Stimulated activated CD8-positive, alpha-beta memory T cell treated with anti-CD3 and anti-CD28 coated beads, Interleukin-4, amount 100 ng/mL, for 4 hours (primary cell): Measurements from ENCODE around the gene TEKT5.
"Not testable (repeated sequence)": the region's sequence is repeated elsewhere in the genome, so short reads cannot be mapped to it uniquely, and the experiment has no call there.

ENCODE experiments used
- DNase-seq, 2 donors: peaks; one replicate each; pipeline ENCODE4 v3.0.0-alpha.2; 2020; ENCODE audit warnings: low read depth in 2 of 2, low spot score in 1 of 2

TEKT5 gene

GRCh38 chr16:10635365-10636021, 59.2 kb downstream of the TEKT5 start:
- no peak for DNase-seq

GRCh38 chr16:10633429-10633828, 61.3 kb downstream of the TEKT5 start:
- not testable (repeated sequence) for DNase-seq

DNA sequence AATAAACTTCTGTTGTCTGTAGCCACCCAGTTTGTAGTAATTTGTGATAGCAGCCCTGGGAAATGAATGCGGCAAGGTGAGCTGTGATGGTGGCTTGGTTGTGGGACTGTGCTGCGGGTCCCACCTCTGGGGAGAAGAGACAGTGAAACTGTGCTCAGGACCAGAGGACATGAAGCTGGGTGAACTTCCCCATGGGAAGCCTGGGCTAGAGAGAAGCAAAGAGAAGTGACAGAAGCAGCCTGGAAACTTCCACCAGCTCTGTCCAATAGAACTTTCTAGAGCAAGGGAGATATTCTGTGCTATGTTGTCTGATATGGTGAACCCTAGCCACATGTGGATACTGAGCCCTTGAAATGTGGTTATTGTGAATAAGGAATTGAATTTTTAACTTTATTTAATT, 62.8 kb downstream of the TEKT5 start:
- no peak for DNase-seq

GRCh38 chr16:10629592-10629963, 65.2 kb downstream of the TEKT5 start:
- no peak for DNase-seq

DNA sequence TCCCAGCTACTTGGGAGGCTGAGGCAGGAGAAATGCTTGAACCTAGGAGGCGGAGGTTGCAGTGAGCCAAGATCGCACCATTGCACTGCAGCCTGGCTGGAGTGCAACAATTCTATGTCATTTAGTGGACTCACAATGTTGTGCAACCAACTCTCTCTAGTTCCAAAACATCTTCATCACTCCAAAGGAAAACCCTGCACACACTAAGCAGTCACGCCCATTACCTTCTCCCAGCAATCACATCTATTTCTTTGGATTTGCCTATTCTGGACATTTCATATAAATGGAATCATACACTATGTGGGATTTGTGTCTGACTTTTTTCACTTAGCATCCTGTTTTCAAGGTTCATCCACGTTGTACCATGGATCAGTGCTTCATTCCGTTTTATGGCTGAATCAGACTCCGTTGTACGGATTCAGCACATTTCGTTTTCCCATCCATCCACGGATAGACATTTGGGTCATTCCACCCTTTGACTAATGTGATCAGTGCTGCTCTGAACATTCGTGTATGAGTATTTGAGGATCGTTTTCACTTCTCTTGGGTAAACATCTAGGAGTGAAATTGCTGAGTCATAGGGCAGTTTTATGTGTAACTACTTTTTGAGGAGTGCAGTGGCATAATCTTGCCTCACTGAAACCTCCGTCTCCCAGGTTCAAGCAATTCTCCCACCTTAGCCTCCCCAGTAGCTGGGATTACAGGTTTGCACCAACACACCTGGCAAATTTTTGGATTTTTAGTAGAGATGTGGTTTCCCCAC, 69.0 kb downstream of the TEKT5 start:
- no peak for DNase-seq

DNA sequence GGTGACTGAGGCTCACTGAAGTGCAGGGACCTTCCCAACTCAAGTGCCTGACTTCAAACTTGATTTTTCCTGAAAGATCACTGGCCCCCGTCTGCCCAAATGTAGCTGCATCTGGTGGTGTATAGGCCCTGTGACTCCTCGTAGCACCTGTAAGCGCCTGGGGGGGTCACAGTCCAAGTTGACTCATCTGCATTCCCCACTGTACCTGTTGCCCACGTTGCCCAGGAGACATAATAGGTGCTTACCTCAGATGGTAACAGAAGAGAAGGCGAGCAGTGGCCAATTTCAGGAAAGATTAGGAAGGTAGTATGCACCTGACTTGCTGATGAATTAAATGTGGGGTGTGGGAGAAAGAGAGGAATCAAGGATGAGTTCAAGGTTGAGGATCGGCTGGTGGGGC, 70.2 kb downstream of the TEKT5 start:
- DNase-seq, result no peak

- DNase-seq, result no peak
These were observed 71.7 kb downstream of the TEKT5 start for GRCh38 chr16:10623059-10623458.

DNA sequence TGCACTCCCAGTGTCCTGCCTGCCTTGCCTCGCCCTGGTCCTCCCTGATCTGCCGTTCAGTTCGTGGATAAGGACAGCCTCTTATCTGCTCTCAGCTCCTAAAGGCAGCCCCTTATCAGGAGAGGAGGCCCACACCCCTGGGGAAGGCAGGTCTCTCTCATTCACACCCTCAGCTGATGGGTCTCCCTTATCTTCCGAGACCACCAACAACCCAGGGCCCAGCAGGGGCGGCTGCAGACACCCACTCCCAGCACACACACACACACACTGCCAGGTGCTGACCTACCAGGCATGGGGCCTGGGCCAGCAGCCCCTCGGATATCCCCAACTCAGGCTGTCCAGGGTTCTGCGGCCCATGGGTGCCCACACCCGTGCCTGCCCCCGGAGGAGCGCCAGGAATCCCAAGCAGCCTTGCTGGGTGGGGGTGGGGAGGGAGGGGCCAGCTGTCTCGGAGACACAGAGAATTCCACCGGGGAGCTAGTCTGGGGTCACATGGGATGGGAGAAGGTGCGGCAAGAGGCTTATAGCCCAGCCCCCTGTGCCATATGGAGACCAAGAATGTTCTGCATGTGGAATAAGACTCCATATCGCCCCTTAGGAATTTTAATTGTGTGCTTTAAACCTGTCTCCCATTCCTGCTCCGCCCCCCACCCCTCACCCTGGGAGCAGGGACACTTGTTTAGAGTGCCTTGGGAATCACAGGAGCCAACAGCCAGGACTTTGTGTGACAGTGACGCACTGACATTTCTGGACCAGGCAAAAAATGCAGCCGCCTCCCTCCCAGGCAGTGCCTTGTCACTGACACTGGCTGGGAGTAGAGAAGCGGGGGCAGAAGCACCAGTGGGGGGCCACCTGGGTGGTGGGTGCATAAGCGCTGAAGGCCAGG, 72.5 kb downstream of the TEKT5 start:
- no peak for DNase-seq

GRCh38 chr16:10621216-10621949, 73.3 kb downstream of the TEKT5 start:
- DNase-seq, result not testable (repeated sequence)

DNA sequence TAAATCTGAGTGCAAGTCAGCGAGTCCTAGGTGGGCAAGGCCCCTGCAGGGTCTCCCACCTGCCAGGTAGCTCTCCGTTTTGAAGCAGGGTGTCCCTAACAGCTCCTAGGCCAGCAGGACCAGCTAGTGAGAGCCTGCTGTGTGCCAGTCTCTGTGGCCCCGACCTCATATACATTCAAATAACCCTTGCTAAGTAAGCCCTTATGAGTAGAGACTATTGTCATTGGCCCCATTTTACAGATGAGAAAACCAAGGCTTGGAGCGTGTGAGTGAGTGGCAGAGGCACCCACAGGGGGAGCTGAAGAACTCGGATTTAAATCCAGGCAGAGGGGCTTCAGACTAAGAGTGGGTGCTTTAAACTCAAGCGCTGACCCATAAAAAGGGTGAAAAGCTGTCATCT, 74.6 kb downstream of the TEKT5 start:
- no peak for DNase-seq

DNA sequence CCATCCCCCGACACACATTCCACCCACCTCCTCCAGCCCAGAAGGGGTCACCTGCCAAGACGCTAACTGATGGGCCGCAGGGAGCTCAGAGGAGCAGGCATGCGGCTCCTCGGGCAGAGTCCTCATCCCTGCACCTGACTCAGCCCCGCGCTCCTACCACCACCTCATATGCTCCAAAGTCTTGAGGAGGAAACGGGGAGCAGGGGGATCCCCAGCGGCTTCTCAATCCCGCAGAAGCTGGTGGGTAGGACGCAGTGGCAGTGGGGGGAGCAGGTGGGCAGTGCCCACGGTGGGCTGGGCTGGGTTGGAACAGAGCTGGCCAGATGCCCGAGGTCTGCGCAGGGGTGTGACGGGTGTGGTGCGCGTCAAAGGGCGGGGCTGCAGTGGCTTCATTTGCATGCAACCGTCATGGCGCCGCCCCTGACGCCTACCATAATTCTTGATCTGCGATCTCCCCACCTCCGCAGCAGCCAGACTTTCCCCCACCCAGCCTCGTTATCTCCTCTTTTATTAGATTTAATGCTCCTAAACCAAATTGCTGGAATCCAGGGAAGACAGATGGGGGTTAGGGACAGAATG, 75.4 kb downstream of the TEKT5 start:
- no peak for DNase-seq

GRCh38 chr16:10618710-10619209, 76.0 kb downstream of the TEKT5 start:
- no peak for DNase-seq

GRCh38 chr16:10617662-10618420, 76.9 kb downstream of the TEKT5 start:
- DNase-seq, result no peak

GRCh38 chr16:10616756-10617640, 77.7 kb downstream of the TEKT5 start:
- DNase-seq, result no peak

GRCh38 chr16:10616419-10616755, 78.3 kb downstream of the TEKT5 start:
- no peak for DNase-seq

DNA sequence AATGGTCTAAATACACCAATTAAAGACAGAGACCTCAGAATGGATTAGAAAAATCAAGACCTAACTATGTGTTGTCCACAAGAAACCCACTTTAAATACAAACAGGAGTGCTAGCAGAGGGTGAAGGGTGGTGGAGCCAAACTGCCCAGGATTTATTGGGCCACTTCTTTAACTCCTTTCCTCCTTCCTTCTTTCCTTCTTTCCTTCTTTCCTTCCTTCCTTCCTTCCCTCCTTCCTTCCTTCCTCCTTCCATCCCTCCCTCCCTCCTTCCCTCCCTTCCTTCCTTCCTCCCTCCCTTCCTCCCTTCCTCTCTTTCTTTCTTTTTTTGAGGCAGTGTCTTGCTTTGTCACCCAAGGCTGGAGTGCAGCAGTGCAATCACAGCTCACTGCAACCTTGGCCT, 80.0 kb downstream of the TEKT5 start:
- DNase-seq, result no peak

DNA sequence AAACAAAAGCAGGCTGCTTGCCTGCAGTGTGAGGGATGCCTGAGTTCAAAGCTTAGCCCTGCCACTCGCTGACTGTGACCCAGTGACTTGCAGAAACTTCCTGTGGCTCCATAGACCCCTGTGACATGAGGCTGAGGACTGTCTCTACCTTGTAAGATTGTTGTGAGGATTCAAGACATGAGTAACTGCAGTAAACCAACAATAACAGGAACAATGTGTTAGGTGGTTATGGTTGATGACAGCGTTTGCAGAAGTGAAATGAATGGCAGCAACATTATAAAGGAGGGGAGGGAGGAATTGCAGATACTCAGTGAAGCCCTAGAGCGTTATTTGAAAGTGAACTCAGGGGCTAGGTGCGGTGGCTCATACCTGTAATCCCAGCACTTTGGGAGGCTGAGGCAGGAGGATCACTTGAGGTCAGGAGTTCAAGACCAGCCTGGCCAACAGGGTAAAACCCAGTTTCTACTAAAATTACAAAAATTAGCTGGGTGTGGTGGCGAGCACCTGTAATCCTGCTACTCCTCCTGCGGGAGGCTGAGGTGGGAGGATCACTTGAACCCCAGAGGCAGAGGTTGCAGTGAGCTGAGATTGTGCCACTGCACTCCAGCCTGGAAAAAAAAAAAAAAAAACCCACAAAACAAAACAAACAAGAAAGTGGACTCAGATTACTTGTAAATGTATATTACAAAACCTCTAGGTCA, 80.8 kb downstream of the TEKT5 start:
- no peak for DNase-seq

DNA sequence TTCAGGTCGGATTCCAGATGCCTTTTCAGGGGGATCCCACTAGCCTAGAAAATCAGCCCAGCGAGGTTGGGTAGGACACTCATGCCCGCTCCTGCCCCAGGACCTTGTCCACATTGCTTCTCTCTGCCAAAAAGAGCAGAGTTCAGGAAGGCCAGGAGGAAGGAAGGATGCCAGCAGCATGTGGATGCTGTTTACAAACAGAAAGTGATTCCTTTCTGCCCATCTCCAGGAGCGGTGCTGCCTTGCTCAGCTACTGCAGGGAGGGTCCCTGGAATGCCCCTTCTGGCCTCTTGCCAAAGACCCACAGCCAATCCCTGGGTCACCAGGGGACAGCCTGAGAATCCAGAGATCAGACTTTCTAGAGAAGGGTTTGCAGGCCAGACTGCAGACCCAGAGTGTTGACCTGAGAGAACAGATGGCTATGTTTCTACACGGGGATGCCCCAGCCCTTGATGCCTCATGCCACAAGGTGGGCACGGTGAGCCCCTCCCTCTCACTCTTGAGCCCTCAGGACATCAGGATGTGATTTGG, 82.0 kb downstream of the TEKT5 start:
- DNase-seq, result no peak
